ENCODE results near the gene SEMA6A. TPM values are rescaled to one million over a fixed set of nuclear protein-coding genes. Genes with fewer than 3 reads are reported as not detected.

SEMA6A gene
- total and polyA plus RNA-seq, 7 donors: 4.9 to 55.7 (median 25.0) TPM

GRCh38 chr5:116406306-116407041 lies 168.1 kb downstream of the SEMA6A start:
- Histone ChIP-seq H3K27ac (no peak overlapping the region), H3K4me3 (no peak overlapping the region), H3K4me1 (peaks cover 0 to 18% (median 8%) of the 10 kb centered on the region in 4 donors), H3K9me3 (no peaks in the 10 kb centered on the region), H3K36me3 (no peaks in the 10 kb centered on the region), H3K27me3 (no peaks in the 10 kb centered on the region)
- intact Hi-C loops (cut with DNase I): no loop called here
- WGBS, 2 donors: 83 to 84% methylated on average over 7 of the region's 7 CpGs
- TF ChIP-seq POLR2AphosphoS5 (IDR thresholded peaks at IDR 0.05): no peak
- TF ChIP-seq EP300 (IDR thresholded peaks at IDR 0.05): no peak
- TF ChIP-seq POLR2A (IDR thresholded peaks at IDR 0.05): no peak
- TF ChIP-seq, protein P1, sequence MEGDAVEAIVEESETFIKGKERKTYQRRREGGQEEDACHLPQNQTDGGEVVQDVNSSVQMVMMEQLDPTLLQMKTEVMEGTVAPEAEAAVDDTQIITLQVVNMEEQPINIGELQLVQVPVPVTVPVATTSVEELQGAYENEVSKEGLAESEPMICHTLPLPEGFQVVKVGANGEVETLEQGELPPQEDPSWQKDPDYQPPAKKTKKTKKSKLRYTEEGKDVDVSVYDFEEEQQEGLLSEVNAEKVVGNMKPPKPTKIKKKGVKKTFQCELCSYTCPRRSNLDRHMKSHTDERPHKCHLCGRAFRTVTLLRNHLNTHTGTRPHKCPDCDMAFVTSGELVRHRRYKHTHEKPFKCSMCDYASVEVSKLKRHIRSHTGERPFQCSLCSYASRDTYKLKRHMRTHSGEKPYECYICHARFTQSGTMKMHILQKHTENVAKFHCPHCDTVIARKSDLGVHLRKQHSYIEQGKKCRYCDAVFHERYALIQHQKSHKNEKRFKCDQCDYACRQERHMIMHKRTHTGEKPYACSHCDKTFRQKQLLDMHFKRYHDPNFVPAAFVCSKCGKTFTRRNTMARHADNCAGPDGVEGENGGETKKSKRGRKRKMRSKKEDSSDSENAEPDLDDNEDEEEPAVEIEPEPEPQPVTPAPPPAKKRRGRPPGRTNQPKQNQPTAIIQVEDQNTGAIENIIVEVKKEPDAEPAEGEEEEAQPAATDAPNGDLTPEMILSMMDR (IDR thresholded peaks at IDR 0.05): no peak
- no peak for DNase-seq

GRCh38 chr5:116404792-116405191 lies 169.8 kb downstream of the SEMA6A start:
- TF ChIP-seq POLR2AphosphoS5 (IDR thresholded peaks at IDR 0.05) (no peak), EP300 (IDR thresholded peaks at IDR 0.05) (no peak), POLR2A (IDR thresholded peaks at IDR 0.05) (no peak)
- TF ChIP-seq, protein P1 (IDR thresholded peaks at IDR 0.05): no peak
- no peak overlapping the region for H3K27ac ChIP-seq
- H3K36me3 ChIP-seq: no peaks in the 10 kb centered on the region
- peaks cover 0 to under 1% (median 0%) of the 10 kb centered on the region in 4 donors for H3K4me1 ChIP-seq
- 44 to 62% methylated on average over 3 of the region's 3 CpGs for WGBS, 2 donors
- H3K9me3 ChIP-seq: no peaks in the 10 kb centered on the region
- DNase-seq: no peak
- H3K27me3 ChIP-seq: no peaks in the 10 kb centered on the region
- intact Hi-C loops (cut with DNase I): no loop called here
- no peak overlapping the region for H3K4me3 ChIP-seq

GRCh38 chr5:116404016-116404415 lies 170.6 kb downstream of the SEMA6A start:
- TF ChIP-seq POLR2A (IDR thresholded peaks at IDR 0.05) (no peak), EP300 (IDR thresholded peaks at IDR 0.05) (no peak), POLR2AphosphoS5 (IDR thresholded peaks at IDR 0.05) (no peak)
- TF ChIP-seq, protein P1 (IDR thresholded peaks at IDR 0.05): no peak
- no peaks in the 10 kb centered on the region for H3K9me3 ChIP-seq
- no peak for DNase-seq
- no peaks in the 10 kb centered on the region for H3K4me1 ChIP-seq
- no peaks in the 10 kb centered on the region for H3K27me3 ChIP-seq
- no peak overlapping the region for H3K4me3 ChIP-seq
- 72 to 83% methylated on average over 2 of the region's 2 CpGs for WGBS, 2 donors
- no peaks in the 10 kb centered on the region for H3K36me3 ChIP-seq
- H3K27ac ChIP-seq: no peak overlapping the region
- intact Hi-C loops (cut with DNase I): no loop called here

- Histone ChIP-seq H3K36me3 (no peaks in the 10 kb centered on the region), H3K4me3 (no peak overlapping the region), H3K4me1 (no peaks in the 10 kb centered on the region), H3K27me3 (no peaks in the 10 kb centered on the region), H3K9me3 (no peaks in the 10 kb centered on the region), H3K27ac (no peak overlapping the region)
- 90 to 95% methylated on average over 5 of the region's 5 CpGs for WGBS, 2 donors
- intact Hi-C loops (cut with DNase I): no loop called here
- TF ChIP-seq, protein P1 (IDR thresholded peaks at IDR 0.05): no peak
- TF ChIP-seq POLR2A (IDR thresholded peaks at IDR 0.05): no peak
- TF ChIP-seq POLR2AphosphoS5 (IDR thresholded peaks at IDR 0.05): no peak
- TF ChIP-seq EP300 (IDR thresholded peaks at IDR 0.05): no peak
- no peak for DNase-seq
These were observed 172.4 kb downstream of the SEMA6A start for GRCh38 chr5:116402235-116402634.

Measured in sigmoid colon (tissue), 7 donors.